ENCODE measurements around the gene ACTR1A.
"Not testable (repeated sequence)": the region's sequence is repeated elsewhere in the genome, so short reads cannot be mapped to it uniquely, and the experiment has no call there.

The ACTR1A gene

GRCh38 chr10:102462512-102463054 is 39.9 kb downstream of the ACTR1A start:
- H3K27me3 Mint-ChIP-seq (ENCODE audit: low read depth): no peaks in the 10 kb centered on the region
- H3K27ac Mint-ChIP-seq: no peak overlapping the region
- no peak for DNase-seq (ENCODE audit: low spot score)
- H3K36me3 Mint-ChIP-seq (ENCODE audit: low read depth): no peaks in the 10 kb centered on the region
- H3K4me3 Mint-ChIP-seq: peak overlapping the region; percentile 96
- peaks cover 25% of the 10 kb centered on the region for H3K4me1 Mint-ChIP-seq (ENCODE audit: low read depth)
- H3K9me3 Mint-ChIP-seq: no peaks in the 10 kb centered on the region

GRCh38 chr10:102461187-102462054 is 41.1 kb downstream of the ACTR1A start:
- Mint-ChIP-seq H3K27ac (peak overlapping the region; percentile 87), H3K4me1 (ENCODE audit: low read depth) (peaks cover 25% of the 10 kb centered on the region), H3K9me3 (no peaks in the 10 kb centered on the region), H3K27me3 (ENCODE audit: low read depth) (no peaks in the 10 kb centered on the region), H3K4me3 (peak overlapping the region; percentile 96), H3K36me3 (ENCODE audit: low read depth) (no peaks in the 10 kb centered on the region)
- peak; percentile 90 for DNase-seq (ENCODE audit: low spot score)

- DNase-seq (ENCODE audit: low spot score): no peak
- peaks cover 25% of the 10 kb centered on the region for H3K4me1 Mint-ChIP-seq (ENCODE audit: low read depth)
- no peaks in the 10 kb centered on the region for H3K27me3 Mint-ChIP-seq (ENCODE audit: low read depth)
- peak overlapping the region; percentile 96 for H3K4me3 Mint-ChIP-seq
- H3K9me3 Mint-ChIP-seq: no peaks in the 10 kb centered on the region
- no peaks in the 10 kb centered on the region for H3K36me3 Mint-ChIP-seq (ENCODE audit: low read depth)
- peak overlapping the region; percentile 87 for H3K27ac Mint-ChIP-seq
Observed at GRCh38 chr10:102460836-102461186, 41.7 kb downstream of the ACTR1A start.

GRCh38 chr10:102458656-102459055 is 43.9 kb downstream of the ACTR1A start:
- Mint-ChIP-seq H3K27me3 (ENCODE audit: low read depth) (no peaks in the 10 kb centered on the region), H3K4me1 (ENCODE audit: low read depth) (peaks cover 24% of the 10 kb centered on the region), H3K36me3 (ENCODE audit: low read depth) (peaks cover 4% of the 10 kb centered on the region), H3K4me3 (no peak overlapping the region), H3K9me3 (no peaks in the 10 kb centered on the region), H3K27ac (no peak overlapping the region)
- no peak for DNase-seq (ENCODE audit: low spot score)

- no peaks in the 10 kb centered on the region for H3K27me3 Mint-ChIP-seq (ENCODE audit: low read depth)
- H3K36me3 Mint-ChIP-seq (ENCODE audit: low read depth): peaks cover 8% of the 10 kb centered on the region
- no peak overlapping the region for H3K4me3 Mint-ChIP-seq
- no peaks in the 10 kb centered on the region for H3K9me3 Mint-ChIP-seq
- H3K4me1 Mint-ChIP-seq (ENCODE audit: low read depth): peaks cover 26% of the 10 kb centered on the region
- DNase-seq (ENCODE audit: low spot score): no peak
- H3K27ac Mint-ChIP-seq: no peak overlapping the region
Observed at GRCh38 chr10:102457591-102458150, 44.8 kb downstream of the ACTR1A start.

GRCh38 chr10:102455893-102456471 is 46.5 kb downstream of the ACTR1A start:
- no peak for DNase-seq (ENCODE audit: low spot score)
- no peak overlapping the region for H3K27ac Mint-ChIP-seq
- no peaks in the 10 kb centered on the region for H3K9me3 Mint-ChIP-seq
- peaks cover 10% of the 10 kb centered on the region for H3K36me3 Mint-ChIP-seq (ENCODE audit: low read depth)
- H3K4me3 Mint-ChIP-seq: no peak overlapping the region
- peaks cover 21% of the 10 kb centered on the region for H3K4me1 Mint-ChIP-seq (ENCODE audit: low read depth)
- no peaks in the 10 kb centered on the region for H3K27me3 Mint-ChIP-seq (ENCODE audit: low read depth)

- Mint-ChIP-seq H3K36me3 (ENCODE audit: low read depth) (peaks cover 10% of the 10 kb centered on the region), H3K4me1 (ENCODE audit: low read depth) (peaks cover 15% of the 10 kb centered on the region)
- not testable (repeated sequence) for H3K9me3 Mint-ChIP-seq; H3K27me3 Mint-ChIP-seq (ENCODE audit: low read depth); DNase-seq (ENCODE audit: low spot score); H3K27ac Mint-ChIP-seq; H3K4me3 Mint-ChIP-seq
Observed at GRCh38 chr10:102454662-102455487, 47.6 kb downstream of the ACTR1A start.

- H3K4me1 Mint-ChIP-seq (ENCODE audit: low read depth): peaks cover 22% of the 10 kb centered on the region
- peak overlapping the region; percentile 45 for H3K27ac Mint-ChIP-seq
- H3K36me3 Mint-ChIP-seq (ENCODE audit: low read depth): peaks cover 10% of the 10 kb centered on the region
- no peak overlapping the region for H3K4me3 Mint-ChIP-seq
- no peaks in the 10 kb centered on the region for H3K9me3 Mint-ChIP-seq
- no peaks in the 10 kb centered on the region for H3K27me3 Mint-ChIP-seq (ENCODE audit: low read depth)
- no peak for DNase-seq (ENCODE audit: low spot score)
Observed at GRCh38 chr10:102453502-102453901, 49.0 kb downstream of the ACTR1A start.

- Mint-ChIP-seq H3K4me3 (peak overlapping the region; percentile 81), H3K9me3 (no peaks in the 10 kb centered on the region), H3K27me3 (ENCODE audit: low read depth) (no peaks in the 10 kb centered on the region), H3K27ac (peak overlapping the region; percentile 83), H3K36me3 (ENCODE audit: low read depth) (peaks cover 10% of the 10 kb centered on the region), H3K4me1 (ENCODE audit: low read depth) (peaks cover 22% of the 10 kb centered on the region)
- DNase-seq (ENCODE audit: low spot score): peak; percentile 80
Observed at GRCh38 chr10:102452672-102453340, 49.7 kb downstream of the ACTR1A start.

- no peaks in the 10 kb centered on the region for H3K9me3 Mint-ChIP-seq
- peak within 1 kb of the TSS; percentile 41 for H3K27ac Mint-ChIP-seq
- DNase-seq (ENCODE audit: low spot score): no peak
- H3K4me3 Mint-ChIP-seq: peak within 1 kb of the TSS; percentile 81
- H3K4me1 Mint-ChIP-seq (ENCODE audit: low read depth): peaks cover 22% of the 10 kb centered on the region
- H3K27me3 Mint-ChIP-seq (ENCODE audit: low read depth): no peaks in the 10 kb centered on the region
- peaks cover 10% of the 10 kb centered on the region for H3K36me3 Mint-ChIP-seq (ENCODE audit: low read depth)
Observed at GRCh38 chr10:102451105-102451969, 51.2 kb downstream of the ACTR1A start, which contains the start of gene C10orf95. TSS of gene C10orf95 (minus strand) at chr10:102451543. CDS start at chr10:102451093, 450 bp downstream.

GRCh38 chr10:102450374-102451104 is 52.0 kb downstream of the ACTR1A start:
- no peaks in the 10 kb centered on the region for H3K27me3 Mint-ChIP-seq (ENCODE audit: low read depth)
- DNase-seq (ENCODE audit: low spot score): peak; percentile 87
- peaks cover 10% of the 10 kb centered on the region for H3K36me3 Mint-ChIP-seq (ENCODE audit: low read depth)
- peak overlapping the region; percentile 86 for H3K27ac Mint-ChIP-seq
- peak overlapping the region; percentile 92 for H3K4me3 Mint-ChIP-seq
- H3K4me1 Mint-ChIP-seq (ENCODE audit: low read depth): peaks cover 22% of the 10 kb centered on the region
- no peaks in the 10 kb centered on the region for H3K9me3 Mint-ChIP-seq

GRCh38 chr10:102450124-102450373 is 52.5 kb downstream of the ACTR1A start:
- no peaks in the 10 kb centered on the region for H3K9me3 Mint-ChIP-seq
- peak overlapping the region; percentile 92 for H3K4me3 Mint-ChIP-seq
- DNase-seq (ENCODE audit: low spot score): no peak
- H3K27me3 Mint-ChIP-seq (ENCODE audit: low read depth): no peaks in the 10 kb centered on the region
- peaks cover 22% of the 10 kb centered on the region for H3K4me1 Mint-ChIP-seq (ENCODE audit: low read depth)
- peak overlapping the region; percentile 86 for H3K27ac Mint-ChIP-seq
- H3K36me3 Mint-ChIP-seq (ENCODE audit: low read depth): peaks cover 8% of the 10 kb centered on the region

Data from T-helper 2 cell treated with Interferon-gamma antibody and Interleukin-4, amounts not matched to agents 5 μg/mL and 100 μg/mL, for 36 hours (primary cell).